GM10266 (cell line): ENCODE results near the gene PDCD1.
"Not testable (repeated sequence)": the region's sequence is repeated elsewhere in the genome, so short reads cannot be mapped to it uniquely, and the experiment has no call there.

Experiments
- DNase-seq: peaks from one replicate; pipeline ENCODE4 v3.0.0; 2012; ENCODE audit errors: extremely low spot score
- TF ChIP-seq, protein P1 (sequence below): IDR thresholded peaks from 2 replicates; pipeline ENCODE4 v1.5.1; 2012; ENCODE audit warnings: mild to moderate bottlenecking, low read depth; ENCODE audit not compliant: control insufficient read depth, insufficient read depth; ENCODE audit errors: missing control alignments

PDCD1 gene

DNA sequence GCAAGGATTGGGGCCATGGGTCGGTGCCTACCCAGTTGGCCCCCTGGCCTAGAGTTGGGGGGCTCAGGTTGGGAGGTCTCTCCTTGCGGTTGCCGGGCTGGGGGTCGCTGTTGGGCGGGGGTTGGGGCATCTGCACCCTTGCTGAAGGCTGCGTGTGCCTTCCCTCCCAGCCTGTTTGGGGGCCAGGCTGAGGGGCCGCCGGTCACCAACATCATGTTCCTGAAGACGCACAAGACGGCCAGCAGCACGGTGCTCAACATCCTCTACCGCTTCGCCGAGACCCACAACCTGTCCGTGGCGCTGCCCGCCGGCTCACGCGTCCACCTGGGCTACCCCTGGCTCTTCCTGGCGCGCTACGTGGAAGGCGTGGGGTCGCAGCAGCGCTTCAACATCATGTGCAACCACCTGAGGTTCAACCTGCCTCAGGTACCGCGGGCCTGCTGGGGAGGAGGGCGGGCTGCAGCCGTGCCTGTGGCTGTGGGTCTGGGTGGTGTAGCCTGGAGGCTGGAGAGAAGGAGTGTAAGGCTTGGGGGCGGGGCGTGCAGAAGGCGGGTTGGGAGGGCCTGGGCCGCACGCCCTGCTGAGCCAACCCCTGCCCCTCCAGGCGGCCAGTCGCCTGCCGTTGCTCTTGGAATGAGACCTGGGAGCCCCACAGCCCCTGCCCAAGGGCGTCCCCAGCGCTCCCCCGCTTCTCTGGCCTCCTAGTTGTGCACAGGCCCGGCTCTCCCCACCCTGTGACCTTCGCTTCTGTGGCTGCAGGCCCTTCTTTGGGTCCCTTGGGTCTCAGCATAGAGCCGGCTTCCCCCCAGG is 56.9 kb downstream of the PDCD1 start:
- TF ChIP-seq, protein P1, sequence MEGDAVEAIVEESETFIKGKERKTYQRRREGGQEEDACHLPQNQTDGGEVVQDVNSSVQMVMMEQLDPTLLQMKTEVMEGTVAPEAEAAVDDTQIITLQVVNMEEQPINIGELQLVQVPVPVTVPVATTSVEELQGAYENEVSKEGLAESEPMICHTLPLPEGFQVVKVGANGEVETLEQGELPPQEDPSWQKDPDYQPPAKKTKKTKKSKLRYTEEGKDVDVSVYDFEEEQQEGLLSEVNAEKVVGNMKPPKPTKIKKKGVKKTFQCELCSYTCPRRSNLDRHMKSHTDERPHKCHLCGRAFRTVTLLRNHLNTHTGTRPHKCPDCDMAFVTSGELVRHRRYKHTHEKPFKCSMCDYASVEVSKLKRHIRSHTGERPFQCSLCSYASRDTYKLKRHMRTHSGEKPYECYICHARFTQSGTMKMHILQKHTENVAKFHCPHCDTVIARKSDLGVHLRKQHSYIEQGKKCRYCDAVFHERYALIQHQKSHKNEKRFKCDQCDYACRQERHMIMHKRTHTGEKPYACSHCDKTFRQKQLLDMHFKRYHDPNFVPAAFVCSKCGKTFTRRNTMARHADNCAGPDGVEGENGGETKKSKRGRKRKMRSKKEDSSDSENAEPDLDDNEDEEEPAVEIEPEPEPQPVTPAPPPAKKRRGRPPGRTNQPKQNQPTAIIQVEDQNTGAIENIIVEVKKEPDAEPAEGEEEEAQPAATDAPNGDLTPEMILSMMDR, result no peak
- DNase-seq, result peak; percentile 30

DNA sequence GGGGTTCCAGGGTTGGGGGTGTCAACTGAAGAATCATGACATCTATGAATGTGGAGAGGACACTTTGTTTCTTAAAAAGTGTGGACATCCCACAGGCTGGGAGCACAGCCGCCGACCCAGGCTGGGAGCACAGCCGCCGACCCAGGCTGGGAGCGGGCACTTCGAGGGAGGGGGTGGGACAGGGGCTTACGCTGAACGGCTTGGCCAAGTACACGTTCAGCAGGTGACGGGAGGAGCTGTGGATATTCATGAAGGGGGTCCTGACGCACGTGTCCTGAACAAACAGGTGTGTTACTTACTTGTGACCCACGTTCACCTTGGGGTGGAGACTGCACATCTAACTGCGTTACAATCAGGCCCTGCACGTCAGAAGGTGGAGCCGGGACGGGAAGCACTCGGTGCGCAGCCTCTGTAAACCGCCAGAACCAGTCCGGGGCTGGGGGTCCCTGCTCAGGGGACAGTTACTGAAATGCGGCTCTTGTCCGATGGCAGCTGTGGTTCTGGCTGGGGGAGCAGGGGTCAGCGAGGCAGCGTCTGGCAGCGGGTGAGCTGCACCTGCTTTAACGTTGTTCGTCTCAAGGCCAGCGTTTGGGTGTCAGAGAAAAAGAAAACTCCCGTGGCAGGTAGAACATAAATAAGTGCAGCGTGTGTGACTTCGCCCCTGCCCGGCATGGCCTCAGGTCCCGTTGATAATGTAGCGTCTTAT is 58.3 kb downstream of the PDCD1 start:
- not testable (repeated sequence) for DNase-seq
